Gastrocnemius medialis (tissue), 4 donors: Measurements from ENCODE around the gene ZNHIT1.

ENCODE experiments used
- POLR2A ChIP-seq, 2 donors: fragments of 450-650 bp; IDR thresholded peaks; one replicate each; pipeline ENCODE4 v1.6.1; 2017; ENCODE audit warnings: antibody characterized with exemption in 2 of 2, mild to moderate bottlenecking in 2 of 2, moderate library complexity in 2 of 2
- TF ChIP-seq, protein P1 (sequence below), 5 experiments: fragments of 450-650 bp in 3 of 5; fragments of 200-600 bp in 2 of 5; sonication (generic) in 2 of 5; IDR thresholded peaks in 4 of 5; conservative IDR thresholded peaks in 1 of 5; 1 replicate in 4 of 5; 2 replicates in 1 of 5; pipeline ENCODE4 v1.5.1; 2016 to 2019; ENCODE audit warnings: antibody characterized with exemption in 5 of 5, mild to moderate bottlenecking in 3 of 5, moderate library complexity in 3 of 5

DNA sequence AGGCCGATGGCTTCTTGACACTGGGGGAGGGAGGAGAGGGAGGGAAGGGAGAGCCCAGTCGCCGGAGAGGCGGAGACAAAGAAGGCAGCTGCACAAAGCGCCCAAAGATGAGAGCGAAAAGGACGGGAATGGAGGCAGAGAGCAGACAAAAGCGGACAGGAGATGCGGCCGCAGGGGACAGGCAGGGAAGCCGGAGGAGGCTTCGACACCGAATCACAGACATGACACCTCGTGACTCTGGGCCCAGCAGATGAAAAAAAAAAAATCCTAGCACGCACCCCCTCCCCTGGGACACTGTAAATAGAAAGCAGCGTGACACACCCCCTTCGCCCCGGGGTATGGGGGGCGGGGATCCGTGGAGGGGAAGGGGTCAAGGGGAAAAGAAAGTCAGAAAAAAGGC lies 38.8 kb upstream of the ZNHIT1 start:
- no peak for TF ChIP-seq POLR2A (IDR thresholded peaks at IDR 0.05)
- TF ChIP-seq, protein P1, sequence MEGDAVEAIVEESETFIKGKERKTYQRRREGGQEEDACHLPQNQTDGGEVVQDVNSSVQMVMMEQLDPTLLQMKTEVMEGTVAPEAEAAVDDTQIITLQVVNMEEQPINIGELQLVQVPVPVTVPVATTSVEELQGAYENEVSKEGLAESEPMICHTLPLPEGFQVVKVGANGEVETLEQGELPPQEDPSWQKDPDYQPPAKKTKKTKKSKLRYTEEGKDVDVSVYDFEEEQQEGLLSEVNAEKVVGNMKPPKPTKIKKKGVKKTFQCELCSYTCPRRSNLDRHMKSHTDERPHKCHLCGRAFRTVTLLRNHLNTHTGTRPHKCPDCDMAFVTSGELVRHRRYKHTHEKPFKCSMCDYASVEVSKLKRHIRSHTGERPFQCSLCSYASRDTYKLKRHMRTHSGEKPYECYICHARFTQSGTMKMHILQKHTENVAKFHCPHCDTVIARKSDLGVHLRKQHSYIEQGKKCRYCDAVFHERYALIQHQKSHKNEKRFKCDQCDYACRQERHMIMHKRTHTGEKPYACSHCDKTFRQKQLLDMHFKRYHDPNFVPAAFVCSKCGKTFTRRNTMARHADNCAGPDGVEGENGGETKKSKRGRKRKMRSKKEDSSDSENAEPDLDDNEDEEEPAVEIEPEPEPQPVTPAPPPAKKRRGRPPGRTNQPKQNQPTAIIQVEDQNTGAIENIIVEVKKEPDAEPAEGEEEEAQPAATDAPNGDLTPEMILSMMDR (IDR thresholded peaks at IDR 0.05 in 4 of 5, conservative IDR thresholded peaks at IDR 0.05 in 1 of 5): no peak
